GM21717 (cell line): ENCODE data around the gene SLC9A9.
"Not testable (repeated sequence)": the region's sequence is repeated elsewhere in the genome, so short reads cannot be mapped to it uniquely, and the experiment has no call there.

Experiments
- ATAC-seq: cut with Tn5 transposase; IDR thresholded peaks from one replicate; pipeline ENCODE4 v1.9.1; 2021; ENCODE audit warnings: mild to moderate bottlenecking, moderate library complexity; ENCODE audit not compliant: unreplicated experiment

Gene SLC9A9

GRCh38 chr3:143306407-143306806 is 541.9 kb downstream of the SLC9A9 start:
- ATAC-seq, result no peak

DNA sequence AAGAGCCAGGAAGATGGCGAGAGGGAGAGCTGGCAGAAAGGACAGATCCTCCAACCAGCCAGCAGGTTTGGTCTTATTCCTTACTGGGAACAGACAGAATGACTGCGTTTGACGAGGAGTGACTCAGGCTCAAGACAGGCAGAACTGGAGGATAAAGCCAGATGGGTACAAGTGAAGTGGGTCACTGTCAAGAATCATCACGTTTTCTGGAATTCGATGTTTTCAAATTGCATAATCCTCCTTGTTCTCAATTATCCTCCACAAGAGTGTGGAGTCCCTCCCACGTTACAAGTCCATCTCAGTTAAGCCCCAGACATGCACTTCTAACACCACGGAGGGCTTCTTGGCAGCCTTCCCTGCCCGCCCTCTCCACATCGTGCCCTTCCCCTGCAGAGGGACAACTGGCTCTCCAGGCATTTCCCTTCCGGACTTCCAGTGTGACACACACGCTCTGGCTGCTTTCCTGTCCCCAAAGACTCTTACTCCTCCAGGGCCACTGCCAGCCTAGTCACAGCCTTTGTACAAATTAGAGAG is 545.6 kb downstream of the SLC9A9 start:
- no peak for ATAC-seq

DNA sequence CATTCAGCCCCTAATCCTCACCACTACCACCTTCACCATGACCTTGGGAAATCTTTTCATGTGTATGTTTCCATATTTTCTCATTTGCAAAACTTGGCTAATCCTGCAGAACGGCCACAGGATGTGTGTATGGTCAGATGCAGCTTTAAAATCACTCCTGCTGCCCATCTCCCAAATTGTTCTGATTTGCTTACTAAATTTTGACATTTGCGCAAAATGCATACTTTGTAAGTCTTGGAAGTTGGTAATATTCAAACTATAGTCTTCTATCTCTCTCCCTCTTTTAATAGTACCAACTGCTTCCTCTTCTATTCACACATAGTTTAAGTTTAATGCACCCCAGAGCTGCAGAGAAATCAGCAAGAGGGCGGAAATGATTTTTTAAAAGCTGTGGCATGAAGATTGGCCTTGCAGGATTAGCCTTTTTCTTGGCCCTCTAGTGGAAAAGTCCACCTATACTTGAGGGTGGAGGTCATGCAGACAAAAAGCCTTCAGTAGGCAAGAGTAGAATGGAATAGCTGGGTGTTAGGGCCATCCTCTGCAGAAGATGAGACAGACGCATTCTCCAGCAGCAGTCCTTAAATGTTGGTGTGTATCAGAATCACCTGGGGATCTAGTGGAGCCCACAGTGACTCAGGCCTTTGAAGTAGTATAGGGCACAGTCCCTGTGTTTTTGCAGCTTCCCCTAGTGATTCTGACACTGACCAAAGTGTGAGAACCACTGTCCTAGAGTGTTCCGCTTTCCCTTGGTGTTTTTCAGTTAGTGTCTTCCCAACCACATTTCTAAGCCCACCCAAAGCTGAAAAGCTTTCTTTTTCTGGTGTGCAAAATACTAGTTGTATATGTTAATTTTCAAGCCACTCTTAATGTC is 547.0 kb downstream of the SLC9A9 start:
- ATAC-seq, result no peak

GRCh38 chr3:143298886-143299535 is 549.3 kb downstream of the SLC9A9 start:
- ATAC-seq, result peak; percentile 45

DNA sequence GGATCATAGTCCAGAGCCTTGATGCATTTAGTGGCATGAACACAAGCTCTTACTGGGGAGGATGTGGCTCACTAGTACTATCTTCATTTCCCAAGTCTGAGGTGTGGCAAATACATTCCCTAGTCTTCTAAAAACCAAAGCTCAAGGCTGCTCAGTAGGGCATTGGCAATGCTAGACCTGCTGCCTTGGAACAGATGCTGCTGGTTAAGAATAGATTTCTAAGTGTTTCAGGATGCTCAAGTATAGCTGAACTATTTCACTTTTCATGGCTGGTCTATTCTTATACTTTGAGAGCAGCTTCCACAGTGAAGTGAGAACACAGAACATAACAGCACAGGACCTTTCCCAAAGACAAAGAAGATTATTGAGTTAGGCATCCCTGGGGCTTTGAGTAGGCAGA is 549.9 kb downstream of the SLC9A9 start:
- ATAC-seq, result no peak

- ATAC-seq, result peak; percentile 47
These were observed 552.8 kb downstream of the SLC9A9 start for GRCh38 chr3:143295201-143296080.

DNA sequence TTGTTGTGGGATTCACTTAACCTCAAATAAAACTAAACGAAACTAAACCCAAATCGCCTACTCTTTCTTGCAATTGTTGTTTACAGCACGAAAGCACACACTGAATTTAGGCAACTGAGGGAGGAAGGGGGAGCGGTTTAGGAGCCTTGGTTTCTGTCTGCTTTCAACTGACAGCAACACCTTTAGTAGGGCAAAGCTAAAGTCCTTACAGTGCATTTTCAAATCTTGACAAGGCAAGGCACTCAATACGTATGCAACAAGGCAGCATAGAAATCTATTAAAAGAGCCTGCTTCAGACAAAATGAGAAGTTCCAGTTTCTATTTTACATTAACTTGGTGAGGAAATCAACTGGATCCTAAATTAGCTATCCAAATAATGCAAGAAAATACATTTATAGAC is 554.1 kb downstream of the SLC9A9 start:
- peak; percentile 71 for ATAC-seq

GRCh38 chr3:143291836-143292447 is 556.3 kb downstream of the SLC9A9 start:
- ATAC-seq, result no peak

DNA sequence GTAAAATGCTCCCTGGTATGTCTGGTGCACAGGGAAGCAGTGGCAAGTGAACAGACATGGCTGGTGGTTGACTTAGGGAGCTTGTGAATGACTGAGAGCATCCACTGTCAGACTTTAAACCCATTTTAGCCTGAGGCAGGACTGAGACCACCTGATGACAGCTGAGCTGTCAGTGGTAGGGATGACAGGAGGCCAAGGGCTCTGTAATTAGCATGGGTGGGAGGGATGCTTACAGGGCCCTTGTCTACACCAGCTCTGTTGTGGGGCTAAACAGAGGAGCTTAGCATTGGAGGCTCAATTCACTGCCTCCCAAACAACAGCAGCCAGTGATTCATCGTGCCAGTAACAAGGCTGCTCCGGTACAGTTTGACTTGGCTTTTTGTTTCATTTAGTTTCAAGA is 559.3 kb downstream of the SLC9A9 start:
- no peak for ATAC-seq

GRCh38 chr3:143287403-143287802 is 560.9 kb downstream of the SLC9A9 start:
- no peak for ATAC-seq

DNA sequence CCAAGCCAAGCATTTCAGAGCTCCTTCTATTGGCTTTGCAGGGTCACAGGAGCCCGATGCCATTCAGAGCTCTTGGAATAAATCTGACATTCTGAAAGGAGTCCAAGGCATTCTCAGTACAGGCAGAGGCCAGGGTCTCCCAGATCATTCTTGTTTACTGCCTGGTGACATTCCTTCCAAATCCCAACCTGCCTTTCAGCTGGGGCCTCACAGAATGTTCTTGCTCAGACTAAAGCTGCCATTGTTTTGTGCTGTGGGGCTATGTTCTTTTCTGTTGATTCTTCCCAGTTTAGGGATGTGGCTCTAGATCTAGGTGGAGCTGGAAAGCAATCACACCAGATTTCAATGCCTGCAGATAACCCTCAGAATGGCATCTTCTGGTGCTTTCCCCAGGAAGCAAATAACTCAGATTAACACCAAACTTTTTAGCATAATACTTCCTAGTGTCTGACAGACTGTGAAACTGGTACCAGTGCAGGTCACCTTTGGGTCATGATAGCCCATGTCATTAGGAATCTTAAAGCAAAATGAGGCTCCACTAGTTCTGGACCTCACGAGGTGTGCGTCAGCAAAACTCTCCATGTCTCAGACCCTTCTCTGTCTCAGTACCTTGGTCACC is 561.8 kb downstream of the SLC9A9 start:
- no peak for ATAC-seq

DNA sequence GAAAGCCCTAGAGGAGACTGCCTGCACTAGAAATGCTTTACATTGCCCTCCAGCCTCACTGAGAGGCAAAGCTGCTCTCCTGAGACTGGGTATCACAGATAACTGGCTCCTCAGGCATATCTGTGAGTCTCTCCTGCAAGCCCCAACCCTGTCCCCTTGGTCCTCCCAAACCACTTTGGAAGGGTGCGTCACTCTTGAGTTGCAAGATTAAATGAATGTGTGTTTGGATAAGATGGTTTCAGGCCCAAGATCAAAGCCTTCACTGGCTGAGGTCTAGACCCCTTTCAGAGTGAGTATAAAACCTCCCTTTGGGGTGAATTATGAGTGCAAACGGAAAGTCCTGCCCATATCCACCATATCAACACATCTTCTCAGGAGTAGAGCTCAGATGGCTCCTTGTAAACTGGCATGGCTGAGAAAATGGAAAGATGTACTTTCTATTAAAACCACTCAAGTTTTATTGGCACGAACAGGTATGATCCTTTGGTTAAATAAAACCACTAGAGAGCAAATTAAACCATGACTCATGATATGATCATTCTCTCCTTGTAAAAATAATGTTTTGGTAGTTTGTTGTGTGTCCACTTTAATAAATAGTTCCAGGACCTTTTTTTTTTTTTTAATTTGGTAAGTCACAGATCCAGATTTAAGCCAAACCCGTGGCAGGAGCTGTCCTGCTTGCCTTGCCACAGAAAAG is 564.7 kb downstream of the SLC9A9 start:
- ATAC-seq, result no peak

DNA sequence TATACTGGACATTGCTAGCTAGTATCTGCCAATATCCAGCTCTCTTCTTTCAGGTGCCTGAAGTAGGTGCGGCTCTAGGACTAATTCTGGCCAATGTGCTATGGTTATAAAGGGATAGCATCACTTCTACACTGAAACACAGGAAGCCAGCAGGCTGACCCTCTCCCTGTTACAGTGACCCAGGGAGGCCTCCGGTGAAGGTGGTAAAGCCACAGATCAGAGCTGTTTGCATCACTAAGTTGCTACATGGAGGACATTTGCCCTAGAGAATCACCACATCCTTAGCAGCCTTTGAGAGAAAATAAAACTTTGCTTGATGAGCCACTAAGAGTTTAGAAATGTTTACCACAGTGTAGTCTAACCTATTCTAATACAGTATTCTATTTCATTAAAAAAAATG is 567.3 kb downstream of the SLC9A9 start:
- ATAC-seq, result no peak

GRCh38 chr3:143279567-143279966 is 568.7 kb downstream of the SLC9A9 start:
- not testable (repeated sequence) for ATAC-seq

DNA sequence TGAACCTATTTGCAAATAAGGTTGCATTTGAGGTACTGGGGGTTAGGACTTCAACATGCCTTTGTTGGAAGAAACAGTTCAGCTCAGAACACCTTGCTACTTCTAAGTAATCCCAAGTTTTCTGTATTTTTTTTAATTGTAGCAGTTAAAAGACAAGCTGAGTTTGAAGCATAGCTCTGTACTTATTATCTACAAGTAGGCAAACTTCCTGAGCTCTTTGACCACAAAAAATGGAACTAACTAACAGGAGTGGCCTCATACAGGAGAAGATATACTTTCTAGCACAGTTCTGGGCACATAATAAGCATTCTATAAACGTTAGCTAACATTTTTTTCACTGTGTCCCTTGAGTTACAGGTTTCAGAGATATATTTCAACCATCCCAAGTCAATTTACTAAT is 569.5 kb downstream of the SLC9A9 start:
- ATAC-seq, result no peak

DNA sequence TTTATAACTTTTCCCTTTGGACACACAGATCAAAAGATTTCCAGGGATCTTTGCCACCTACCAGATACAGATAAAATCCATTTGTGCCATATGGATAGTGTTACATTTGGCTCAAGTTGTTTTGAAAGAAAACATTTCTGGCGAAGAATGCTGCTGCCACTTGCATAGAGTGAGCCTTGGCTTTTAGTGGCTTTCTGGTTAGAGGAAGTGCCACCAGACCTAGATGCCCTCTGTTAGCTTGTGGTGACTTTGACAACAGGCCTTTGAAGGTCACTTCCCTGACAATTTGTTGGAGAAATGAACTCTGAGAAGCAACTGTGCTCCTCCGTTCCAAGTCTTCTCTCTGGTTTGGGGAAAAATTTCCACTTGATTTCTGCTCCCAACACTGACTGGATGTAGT is 570.7 kb downstream of the SLC9A9 start:
- ATAC-seq, result no peak

- ATAC-seq, result peak; percentile 84
These were observed 571.7 kb downstream of the SLC9A9 start for GRCh38 chr3:143276592-143276991.

DNA sequence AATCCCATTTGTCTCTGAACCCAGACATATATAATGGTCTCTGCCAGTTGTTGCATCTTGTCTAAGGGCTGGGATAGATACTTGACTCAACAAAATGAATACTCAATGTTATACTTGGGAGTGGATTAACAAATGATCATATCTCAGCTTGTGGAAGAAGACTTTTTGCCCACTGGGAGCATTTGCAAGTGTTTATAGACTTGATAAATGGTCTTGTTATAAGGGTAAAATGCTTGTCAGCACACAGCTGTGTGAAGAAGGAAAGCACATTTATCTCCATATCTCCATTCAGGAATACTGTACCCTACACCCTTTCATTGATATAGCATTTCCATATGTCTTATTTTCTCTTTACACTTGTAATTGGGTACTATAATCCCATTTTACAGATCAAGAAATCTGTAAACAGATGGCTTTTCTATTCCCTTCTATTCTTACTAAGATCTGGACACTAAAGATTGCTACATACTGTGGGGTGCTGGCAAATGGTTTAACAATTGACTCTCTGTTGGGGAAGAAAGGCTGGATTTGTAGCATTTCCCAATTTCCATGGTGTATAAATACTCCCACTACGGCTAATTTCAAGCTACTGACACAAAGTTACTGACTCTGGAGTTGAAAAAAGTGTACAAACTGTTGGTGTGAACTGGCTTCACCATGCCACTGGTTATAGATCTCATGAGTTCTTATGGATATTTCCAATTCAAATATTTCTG is 574.1 kb downstream of the SLC9A9 start:
- no peak for ATAC-seq

- no peak for ATAC-seq
These were observed 577.1 kb downstream of the SLC9A9 start for GRCh38 chr3:143271136-143271535.
